HG02885 (cell line): ENCODE data around the gene TIGD3.
"Not testable (repeated sequence)": the region's sequence is repeated elsewhere in the genome, so short reads cannot be mapped to it uniquely, and the experiment has no call there.

Experiments used
- ATAC-seq: cut with Tn5 transposase; IDR thresholded peaks from one replicate; pipeline ENCODE4 v1.9.1; 2021; ENCODE audit warnings: mild to moderate bottlenecking; ENCODE audit not compliant: unreplicated experiment, poor library complexity

TIGD3 gene

DNA sequence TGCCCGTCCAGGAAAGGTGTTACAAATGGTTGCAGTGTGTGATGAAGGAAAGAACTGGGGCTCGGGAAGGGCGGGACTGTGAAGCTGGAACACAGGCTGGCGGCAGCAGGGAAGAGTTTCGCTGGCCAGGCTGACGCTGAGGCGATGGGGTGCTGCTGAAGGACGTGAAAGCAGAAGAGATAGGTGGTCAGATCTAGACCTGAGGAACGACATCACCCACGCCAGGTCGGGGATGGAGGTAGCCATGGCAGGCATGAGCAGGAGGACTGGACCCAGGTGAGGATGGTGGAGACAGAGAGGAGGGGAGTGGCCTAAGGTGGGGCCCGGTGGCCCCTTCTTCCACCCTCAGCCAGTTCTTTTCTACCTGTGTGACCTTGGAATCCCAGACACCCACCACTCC lies 30.7 kb upstream of the TIGD3 start:
- ATAC-seq, result no peak

DNA sequence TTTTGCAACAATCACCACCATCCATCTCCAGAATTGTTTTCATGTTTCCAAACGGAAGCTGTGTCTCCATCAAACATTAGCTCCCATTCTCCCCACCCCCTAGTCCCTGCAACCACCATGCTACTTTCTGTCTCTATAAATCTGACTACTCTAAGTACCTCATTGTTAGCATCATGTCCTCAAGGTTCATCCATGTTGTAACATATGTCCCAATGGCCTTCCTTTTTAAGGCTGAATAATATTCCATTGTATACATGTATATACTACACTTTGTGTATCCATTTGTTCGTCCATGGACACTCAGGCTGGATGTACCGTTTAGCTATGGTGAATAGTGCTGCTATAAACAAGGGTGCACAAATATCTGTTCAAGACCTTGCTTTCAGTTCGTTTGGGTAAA lies 29.1 kb upstream of the TIGD3 start:
- ATAC-seq, result no peak

DNA sequence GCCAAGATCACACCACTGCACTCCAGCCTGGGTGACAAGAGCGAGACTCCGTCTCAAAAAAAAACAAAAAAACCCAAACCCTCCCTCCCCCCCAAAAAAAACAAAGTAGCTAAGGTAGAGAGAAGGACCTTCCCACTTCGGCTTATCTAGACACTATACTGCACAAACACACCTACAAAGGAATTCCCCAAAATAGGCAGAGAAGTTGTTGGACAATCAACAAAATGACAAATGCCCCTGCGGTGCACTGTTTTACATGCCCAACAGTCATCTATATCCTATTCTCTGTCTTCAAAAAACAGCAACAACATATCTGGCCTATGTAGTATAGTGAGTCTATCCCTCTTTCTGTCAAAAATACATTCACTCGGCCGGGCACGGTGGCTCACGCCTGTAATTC lies 27.5 kb upstream of the TIGD3 start:
- ATAC-seq, result no peak

DNA sequence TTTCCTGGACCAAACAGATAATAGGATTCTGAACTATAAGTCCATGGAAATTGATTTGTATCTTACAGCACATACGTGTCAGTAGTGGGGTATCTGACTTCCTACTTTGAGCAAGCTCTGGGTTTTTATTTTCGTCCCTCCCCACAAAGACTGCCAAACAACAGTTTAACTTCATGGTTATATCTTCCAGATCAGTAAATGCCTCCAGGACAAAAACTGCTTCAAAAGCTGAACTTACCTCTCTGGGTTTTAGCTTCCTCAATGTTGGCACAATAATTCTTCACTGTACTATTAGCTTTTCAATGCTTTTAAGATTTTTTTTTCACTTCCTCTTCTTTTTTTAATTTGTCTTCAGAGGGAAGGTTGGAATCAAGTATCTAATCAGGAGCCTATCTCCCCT lies 25.1 kb upstream of the TIGD3 start:
- no peak for ATAC-seq

DNA sequence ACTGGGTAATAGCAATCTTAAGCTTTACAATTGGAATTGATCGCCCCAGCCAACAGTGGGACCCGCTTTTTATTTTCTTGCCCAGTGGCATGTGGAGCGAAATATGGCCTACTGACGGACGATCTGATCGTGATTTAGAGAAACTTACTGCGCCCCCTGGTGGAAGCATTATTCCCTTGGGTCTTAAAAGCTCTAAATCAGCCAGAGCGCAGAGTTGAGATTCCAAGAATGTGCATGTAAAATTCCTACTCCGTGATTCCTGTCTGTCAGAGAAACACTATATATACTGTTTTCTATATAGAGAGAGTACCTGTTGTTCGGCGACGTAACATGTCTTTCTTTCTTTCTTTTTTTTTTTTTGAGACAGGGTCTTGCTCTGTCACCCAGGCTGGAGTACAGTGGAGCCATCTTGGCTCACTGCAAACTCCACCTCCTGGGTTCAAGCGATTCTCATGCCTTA lies 24.6 kb upstream of the TIGD3 start:
- no peak for ATAC-seq

DNA sequence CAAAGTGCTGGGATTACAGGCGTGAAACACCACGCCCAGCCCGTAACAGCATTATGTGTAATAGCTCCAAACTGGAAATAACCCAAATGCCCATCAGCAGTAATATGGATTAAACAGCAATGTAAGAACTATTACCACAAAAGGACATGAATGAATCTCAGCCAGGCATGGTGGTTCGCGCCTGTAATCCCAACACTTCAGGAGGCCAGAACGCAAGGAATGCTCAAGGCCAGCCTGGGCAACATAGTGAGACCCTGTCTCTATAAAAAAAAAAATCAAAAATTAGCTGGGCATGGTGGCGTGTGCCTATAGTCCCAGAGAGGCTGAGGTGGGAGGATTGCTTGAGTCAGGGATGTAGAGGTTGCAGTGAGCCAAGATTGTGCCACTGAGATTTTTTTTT lies 24.0 kb upstream of the TIGD3 start:
- ATAC-seq, result no peak

DNA sequence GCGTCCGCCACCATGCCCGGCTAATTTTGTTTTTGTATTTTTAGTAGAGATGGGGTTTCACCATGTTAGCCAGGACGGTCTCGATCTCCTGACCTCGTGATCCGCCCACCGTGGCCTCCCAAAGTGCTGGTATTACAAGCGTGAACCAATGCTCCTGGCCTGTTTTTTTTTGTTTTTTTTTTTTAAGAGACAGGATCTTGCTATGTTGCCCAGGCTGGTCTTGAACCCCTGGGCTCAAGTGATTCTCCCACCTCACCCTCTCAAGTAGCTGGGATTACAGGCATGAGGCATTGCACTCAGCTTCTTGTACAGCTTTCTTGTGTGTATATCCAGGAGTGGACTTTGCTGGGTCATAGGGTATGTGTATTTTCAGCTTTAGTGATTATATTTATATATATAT lies 22.0 kb upstream of the TIGD3 start:
- ATAC-seq, result not testable (repeated sequence)

DNA sequence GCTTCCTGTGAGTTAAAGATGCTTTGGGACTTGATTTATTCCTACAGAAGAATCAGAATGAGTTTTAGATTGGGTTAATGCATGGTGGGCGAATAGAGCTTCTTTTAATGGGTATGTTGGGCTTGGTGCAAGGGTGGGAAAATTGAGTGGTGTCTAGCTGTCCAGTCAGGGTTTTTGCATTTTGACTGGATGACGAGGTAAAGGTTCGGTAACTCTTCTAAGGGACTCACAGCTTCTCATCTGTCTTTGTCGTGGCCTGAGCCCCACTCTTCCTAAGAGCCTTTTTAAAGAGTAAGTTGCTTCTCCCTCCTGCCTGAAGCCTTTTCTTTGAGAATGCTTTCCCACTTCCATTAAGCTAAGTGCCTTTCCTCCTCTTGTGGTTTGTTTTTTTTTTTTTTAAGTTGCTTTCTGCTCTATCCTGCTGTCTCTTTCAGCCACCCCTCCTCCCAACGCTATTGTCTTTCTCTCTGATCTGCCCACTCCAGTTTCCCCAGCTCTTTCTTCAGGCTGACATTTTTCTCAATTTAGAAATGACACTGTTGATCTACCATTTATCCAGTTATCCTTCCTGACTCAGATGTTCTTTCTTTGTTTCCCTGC lies 19.8 kb upstream of the TIGD3 start:
- ATAC-seq, result no peak

DNA sequence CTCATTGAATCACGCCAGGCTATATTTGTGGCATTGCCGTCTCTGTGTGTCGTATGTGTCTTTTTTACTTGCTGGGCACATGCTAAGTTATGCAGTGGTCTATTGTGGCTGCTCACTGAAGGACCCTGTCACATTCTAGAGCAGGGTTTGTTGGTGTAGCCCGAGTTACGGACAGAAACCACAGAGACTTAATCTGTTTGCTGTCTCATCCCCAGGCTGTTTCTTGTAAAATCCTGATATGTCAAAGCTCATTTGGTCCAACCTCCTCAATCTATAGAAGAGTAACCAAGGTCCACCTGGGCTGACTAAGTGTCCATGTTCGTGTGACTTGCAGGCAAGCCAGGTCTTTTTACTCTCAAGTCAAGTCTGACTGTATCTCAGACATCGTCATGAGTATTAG lies 15.9 kb upstream of the TIGD3 start:
- ATAC-seq, result no peak

DNA sequence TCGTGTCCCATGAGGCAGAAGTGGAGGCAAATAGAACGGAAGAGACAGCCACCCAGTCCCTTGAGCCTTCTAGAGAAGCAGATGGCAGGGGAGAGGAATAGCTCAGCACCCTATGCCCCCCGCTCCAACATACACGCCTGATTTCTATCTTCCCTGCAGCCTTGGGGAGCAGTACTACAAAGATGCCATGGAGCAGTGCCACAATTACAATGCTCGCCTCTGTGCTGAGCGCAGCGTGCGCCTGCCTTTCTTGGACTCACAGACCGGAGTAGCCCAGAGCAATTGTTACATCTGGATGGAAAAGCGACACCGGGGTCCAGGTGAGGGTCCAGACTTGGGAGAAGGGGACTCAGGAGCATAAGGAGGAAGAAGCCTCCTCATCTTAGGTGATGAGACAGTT lies 14.3 kb upstream of the TIGD3 start:
- no peak for ATAC-seq

DNA sequence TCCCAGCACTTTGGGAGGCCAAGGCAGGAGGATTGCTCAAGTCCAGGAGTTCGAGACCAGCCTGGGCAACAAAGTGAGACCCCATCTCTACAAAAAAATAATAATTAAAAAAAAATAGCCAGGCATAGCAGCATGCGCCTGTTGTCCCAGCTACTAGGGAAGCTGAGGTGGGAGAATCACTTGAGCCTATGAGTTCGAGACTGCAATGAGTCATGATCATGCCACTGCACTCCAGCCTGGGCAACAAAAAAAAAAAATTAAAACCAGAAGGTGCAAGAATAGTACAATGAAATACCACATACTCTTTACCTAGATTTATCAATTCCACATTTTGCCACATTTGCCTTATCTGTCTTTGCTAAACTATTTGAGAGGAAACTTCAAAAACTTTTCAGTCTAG lies 12.7 kb upstream of the TIGD3 start:
- ATAC-seq, result no peak

DNA sequence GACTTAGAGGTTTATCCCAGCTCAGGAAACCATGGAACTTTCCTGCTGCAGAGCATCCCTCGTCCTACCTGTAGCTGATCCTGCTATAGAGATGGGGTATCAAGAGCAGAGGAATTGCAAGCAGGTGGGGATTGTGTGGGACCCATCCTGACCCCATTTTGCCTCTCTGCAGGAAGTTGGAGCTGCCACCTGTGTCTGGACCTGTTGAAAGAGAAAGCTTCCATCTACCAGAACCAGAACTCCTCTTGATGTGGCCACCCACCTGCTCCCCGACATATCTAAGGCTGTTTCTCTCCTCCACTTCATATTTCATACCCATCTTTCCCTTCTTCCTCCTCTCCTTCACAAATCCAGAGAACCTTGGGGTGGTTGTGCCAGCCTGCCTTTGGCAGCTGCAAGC lies 3.0 kb upstream of the TIGD3 start:
- ATAC-seq, result no peak

DNA sequence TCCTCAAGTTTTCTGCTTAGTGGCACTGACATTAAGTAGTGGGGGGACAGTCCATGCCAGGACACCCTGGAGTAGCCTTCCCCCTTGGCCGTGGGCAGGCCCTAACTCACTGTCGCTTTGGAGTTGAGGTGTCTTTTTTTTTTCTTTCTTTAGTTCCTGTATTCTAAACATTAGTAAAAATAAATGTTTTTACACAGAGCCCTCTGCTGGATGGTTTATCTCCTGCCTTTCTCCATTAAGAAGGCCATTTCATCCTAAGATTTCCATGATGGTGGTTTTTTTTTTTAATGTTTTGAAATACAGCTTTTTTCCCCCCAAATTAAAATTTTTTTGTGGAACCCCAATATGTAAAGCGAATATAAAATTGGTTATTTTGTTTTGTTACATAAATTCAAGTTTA lies 1.8 kb upstream of the TIGD3 start:
- no peak for ATAC-seq

DNA sequence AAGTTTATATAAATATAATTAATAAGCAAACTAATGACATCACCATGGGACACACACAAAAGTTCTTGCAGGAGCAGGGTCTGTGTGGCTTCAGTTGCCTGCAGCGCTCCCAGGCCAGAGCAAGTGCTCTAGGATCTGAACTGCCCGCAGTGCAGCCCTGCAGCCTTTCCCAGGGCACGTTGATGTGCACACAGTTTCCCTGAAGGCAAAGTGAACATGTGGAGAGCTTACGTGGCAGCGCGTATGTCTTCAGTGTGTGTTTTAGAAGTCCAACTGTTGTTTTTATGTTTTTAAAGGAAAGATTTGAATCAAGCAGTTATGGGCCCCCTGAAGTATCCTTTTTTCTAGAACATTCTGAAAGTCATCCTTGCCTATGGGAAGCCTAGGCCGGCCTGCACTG lies 1.2 kb upstream of the TIGD3 start:
- no peak for ATAC-seq

DNA sequence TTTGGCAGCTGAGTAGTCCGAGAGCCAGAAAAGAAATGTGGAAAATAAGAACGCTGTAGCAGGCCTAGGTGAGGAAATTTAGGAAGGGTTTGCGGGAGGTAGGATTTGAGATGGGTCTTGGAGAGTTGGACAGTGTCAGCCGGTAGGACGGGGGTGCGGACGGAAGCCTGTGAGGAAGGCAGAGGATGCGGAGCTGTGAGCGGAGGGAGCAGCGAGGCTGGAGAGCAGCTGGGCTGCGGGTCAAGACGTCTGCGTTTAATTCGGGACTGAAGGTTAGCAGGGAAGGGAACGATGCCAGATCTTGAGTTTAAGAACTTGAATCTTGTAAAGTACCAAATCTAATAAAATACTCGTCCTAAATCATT lies 669 bp upstream of the TIGD3 start:
- ATAC-seq, result no peak

DNA sequence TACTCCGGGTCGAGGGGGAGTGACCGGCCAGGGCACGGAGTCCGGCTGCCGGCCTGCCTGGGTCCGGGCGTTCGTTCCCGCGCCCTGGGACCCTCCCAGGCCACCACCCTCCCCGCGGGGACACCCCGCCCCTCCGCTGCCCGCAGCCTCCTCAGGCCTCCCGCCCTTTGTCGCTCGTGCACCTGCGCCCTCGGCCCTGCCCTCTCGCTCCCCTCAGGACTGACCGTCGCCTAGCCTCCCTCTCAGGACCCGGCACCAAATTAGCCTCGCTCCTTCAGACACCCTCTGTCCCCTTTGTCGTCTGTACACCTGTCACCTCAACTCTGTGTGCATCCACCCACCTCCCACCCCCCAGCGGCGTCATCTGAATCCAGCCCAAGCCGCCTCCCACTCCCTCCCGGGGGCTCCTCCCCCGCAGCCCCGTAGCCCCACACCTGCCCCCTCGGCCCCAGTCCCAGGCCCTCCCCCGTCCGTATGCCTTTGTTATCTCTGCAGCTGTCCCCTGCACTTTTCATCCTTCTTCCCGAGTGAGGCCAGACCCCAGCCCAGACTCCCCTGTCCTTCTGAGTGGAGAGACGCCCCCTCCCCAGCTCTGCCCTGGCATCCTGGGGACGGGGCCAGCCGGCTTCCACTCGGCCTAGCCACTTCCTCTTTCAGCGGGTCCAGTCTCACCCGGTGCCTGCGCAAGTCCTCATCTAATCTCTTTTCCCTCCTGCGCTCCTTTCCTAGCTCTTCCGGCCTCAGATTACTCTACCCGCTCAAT lies 643 bp downstream of the TIGD3 start:
- ATAC-seq, result peak; percentile 31

DNA sequence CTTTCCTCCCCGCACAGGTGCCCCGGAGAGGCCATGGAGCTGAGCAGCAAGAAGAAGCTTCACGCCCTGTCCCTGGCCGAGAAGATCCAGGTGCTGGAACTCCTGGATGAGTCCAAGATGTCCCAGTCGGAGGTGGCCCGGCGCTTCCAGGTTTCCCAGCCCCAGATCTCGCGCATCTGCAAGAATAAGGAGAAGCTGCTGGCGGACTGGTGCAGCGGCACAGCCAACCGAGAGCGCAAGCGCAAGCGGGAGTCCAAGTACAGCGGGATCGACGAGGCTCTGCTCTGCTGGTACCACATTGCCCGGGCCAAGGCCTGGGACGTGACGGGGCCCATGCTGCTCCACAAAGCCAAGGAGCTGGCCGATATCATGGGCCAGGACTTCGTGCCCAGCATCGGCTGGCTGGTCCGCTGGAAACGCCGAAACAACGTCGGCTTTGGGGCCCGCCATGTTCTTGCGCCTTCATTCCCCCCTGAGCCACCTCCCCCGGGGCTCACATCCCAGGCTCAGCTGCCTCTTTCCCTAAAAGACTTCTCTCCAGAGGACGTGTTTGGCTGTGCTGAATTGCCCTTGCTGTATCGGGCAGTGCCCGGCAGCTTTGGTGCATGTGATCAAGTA lies 1.3 kb downstream of the TIGD3 start:
- no peak for ATAC-seq

DNA sequence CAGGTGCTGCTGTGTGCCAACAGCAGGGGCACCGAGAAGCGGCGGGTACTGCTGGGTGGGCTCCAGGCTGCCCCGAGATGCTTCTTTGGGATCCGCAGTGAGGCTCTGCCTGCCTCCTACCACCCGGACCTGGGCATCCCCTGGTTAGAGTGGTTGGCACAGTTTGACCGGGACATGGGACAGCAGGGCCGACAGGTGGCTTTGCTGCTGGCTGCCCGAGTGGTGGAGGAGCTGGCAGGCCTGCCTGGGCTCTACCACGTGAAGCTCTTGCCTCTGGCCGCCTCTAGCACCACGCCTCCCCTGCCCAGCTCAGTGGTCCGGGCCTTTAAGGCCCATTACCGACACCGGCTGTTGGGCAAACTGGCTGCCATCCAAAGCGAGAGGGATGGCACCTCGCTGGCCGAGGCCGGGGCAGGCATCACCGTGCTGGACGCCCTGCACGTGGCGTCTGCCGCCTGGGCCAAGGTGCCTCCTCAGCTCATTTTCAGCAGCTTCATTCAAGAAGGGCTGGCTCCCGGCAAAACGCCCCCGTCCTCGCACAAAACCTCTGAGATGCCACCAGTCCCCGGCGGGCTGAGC lies 1.9 kb downstream of the TIGD3 start:
- no peak for ATAC-seq

DNA sequence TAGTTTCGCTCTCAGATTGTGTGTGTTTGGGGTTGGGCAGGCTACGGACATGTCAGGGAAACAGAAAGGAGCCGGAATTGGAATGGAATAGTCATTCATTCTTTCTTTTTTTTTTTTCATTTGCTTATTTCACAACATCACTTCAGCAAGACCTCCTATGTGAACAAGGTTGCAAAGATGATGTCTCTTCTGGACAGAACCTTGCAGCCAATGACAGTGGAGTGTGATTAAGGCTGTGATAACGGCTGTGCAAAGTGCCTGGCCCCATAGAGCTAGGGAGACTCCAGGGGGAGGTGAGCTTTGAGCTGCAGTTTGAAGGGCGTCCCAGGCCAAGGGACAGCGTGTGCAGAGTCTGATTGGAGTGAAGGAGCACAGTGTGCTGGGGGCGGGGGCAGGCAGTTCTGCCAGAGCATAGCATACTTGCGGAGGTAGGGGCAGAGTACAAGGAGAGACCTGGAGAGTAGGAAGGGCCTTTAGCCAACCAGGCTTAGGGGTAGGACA lies 3.4 kb downstream of the TIGD3 start:
- ATAC-seq, result no peak

DNA sequence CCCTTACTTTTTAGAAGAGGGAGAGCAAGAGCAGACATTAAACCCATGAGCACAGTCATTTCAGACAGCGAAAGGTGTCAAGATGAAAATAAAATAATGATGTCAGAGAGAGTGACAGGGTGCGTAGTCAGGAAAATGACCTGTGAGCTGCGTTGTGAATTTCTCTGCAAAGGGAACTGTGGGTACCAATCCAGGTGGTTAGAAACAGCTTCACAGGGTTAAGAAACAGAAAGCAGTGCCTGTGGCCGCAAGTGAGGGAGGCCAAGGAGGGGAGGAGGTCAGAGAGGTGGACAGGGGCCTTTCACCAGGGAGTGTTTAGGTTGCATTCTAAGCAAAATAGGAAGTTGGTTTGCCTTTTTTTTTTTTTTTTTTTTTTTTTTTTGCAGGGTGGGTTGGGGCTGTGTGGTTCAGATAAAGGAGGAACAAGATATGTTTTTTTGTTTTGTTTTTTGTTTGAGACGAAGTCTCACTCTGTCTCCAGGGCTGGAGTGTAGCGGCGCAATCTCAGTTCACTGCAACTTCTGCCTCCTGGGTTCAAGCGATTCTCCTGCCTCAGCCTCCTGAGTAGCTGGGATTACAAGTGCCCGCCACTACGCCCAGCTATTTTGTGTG lies 7.9 kb downstream of the TIGD3 start:
- ATAC-seq, result peak; percentile 41

DNA sequence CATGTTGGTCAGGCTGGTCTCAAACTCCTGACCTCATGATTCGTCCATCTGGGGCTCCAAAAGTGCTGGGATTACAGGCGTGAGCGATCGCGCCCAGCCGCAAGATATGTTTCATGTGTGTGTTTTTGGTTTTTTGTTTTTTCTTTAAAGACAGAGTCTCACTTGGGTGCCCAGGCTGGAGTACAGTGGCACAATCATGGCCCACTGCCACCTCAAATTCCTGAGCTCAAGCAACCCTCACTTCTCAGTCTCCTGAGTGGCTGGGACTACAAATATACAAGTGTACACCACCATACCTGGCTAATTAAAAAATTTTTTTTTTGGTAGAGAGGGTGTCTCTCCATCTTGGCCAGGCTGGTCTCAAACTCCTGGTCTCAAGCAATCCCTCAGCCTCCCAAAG lies 8.4 kb downstream of the TIGD3 start:
- no peak for ATAC-seq
